Hematopoietic multipotent progenitor cell treated with erythropoietin and hydrocortisone succinate and interleukin-3 and kit ligand, for 4 days (in vitro differentiated cells): ENCODE measurements around the gene ADGRB3.

Experiments used
- DNase-seq: peaks from one replicate; pipeline ENCODE4 v3.0.0-alpha.2; 2015

Gene ADGRB3

DNA sequence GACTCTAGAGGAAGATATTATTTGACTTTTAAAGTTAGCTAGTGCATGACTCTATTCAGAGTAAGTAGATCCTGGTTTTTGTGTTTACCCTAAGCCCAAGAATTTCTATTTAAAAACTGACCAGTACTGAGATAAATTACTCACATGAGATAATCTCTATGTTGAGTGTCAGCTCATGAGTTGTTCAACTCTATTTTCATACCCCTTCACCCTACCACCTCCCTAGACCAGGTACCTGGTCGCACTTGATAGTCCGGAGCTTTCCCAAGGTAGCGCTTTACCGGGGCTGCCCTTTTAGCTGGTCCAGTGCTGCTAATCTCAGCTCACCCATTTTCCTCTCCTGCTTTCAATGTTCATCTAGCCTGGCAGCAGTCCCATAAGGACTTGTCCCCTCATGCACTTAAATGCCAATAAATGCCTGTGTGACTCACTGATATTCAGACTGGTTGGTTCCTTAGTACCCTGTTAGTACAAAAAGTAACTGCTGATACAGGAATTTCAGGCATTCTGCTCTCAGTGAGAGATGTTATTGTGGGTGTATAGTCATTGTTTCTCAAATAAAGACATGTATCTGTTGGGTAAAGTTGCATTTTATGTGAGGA is 503.9 kb downstream of the ADGRB3 start:
- DNase-seq, result no peak

DNA sequence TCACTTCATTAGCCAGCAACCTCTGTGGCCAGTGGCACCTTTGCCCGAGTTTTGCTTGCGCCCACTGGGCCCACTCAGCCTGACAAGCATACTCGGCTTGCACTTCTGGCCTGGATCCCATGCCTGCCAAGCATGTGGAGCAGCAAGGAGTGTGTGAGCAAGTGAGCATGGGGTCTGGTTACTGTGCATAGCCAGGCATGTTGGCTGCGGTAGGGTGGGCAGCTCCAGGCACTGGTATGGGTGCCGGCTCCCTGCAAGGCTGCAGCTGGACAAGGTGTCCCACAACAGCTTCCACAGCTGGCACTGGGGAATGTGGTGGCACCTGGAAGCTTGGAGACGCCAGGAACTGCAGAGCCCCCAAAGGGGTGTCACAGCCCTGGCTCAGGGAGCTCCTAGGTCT is 510.0 kb downstream of the ADGRB3 start:
- DNase-seq, result no peak

DNA sequence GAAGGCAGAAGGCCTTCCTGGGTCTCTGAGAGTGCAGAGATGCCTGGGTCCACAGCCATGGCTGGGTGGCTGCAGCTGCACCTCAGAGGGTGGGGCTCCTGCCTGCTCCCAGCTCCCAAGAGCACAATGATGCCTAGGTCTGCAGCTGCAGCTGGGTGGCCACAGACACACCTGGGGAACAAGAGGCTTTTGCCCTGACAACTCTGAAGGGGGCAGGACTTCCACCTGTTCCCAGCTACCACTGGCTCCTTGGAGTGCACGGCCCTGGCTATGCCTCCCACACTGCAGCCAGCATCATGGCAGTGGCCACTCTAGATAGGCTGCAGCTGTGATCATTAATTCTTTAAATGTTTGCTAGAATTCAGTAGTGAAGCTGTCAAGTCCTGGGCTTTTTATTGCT is 511.3 kb downstream of the ADGRB3 start:
- no peak for DNase-seq

DNA sequence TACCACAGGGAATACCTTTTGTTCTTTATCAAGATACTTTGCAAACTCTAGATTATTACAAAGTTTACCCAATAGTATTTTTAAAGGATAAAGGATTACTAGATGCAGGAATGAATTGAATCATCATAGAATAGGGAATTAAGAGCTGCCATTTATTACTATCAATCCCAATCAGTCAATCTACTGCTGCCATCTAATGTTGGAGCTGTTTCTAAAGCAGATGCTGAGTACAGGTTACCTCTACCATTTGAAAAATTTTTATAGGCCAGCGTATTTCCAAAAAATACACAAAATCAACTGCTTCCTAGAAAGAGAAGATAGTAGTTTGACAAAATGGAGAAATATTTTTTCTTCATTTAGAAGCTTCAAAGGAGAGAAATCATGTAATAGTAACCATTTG is 520.4 kb downstream of the ADGRB3 start:
- DNase-seq, result no peak

DNA sequence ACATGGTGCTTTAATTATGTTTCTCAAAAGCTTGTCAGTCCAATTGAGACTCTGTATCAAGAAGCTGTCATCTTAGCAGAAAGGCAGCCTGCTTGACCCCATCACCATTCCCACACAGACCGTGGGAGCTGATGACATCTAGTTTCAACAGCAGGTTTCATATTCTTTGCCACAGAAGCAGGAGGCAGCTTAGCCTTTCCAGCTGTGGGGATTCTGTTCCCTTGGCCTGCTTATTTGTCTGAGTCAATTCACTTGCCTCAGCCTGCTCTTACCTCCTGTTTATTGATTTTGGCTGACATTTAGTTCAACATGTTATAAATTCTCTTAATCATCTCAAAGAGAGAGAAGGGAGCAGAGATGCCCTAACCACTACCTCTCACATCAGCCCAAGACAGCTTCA is 527.7 kb downstream of the ADGRB3 start:
- DNase-seq, result no peak

DNA sequence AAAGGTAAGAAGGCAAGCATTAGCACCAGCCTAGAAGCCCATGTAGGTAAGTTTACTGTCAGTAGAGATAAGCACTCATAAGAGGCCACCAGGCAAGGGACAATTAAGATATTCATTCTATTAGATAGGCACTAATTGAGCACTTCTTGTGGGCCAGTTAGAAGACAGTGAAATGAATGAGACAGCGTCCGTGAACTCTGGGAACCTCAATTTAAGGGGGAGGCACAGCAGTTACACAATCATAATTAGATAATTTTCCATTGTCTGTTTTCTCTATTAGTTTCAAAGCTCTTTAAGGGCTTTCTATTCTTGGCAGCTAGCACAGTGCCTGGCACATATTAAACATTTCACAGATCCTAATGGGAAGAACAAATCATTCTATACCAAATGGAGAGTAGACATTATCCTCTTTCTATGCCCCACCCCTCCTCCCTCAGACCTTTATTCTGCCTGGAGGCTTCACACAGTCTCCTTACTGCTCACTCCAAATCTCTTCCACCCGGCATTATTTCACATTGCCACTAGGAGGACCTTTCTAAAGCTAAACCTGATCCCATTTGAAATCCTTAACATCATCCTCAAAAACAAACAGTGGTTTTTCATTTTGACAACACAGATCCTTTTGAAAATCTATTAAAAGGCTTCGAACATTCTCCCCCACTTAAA is 529.6 kb downstream of the ADGRB3 start:
- peak; percentile 7 for DNase-seq

DNA sequence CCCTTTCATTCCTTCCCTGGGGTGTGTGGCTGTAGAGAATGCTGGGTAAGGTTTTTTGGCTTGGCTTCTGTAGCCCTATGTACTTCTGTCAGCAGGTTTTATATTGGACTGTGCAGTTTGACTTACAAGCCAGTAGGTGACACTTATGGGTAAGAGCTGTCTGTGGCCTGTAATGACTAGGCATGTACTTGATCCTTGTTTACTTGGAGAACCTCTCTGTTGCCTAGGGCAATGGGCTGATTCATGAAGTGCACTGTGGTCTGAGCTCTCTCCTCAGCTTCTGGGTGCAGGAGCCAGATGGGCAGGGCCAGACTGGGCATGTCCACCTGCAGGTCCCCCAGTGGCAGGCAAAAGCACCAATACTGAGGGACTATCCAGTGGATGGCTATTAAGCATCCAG is 544.6 kb downstream of the ADGRB3 start:
- DNase-seq, result peak; percentile 2

DNA sequence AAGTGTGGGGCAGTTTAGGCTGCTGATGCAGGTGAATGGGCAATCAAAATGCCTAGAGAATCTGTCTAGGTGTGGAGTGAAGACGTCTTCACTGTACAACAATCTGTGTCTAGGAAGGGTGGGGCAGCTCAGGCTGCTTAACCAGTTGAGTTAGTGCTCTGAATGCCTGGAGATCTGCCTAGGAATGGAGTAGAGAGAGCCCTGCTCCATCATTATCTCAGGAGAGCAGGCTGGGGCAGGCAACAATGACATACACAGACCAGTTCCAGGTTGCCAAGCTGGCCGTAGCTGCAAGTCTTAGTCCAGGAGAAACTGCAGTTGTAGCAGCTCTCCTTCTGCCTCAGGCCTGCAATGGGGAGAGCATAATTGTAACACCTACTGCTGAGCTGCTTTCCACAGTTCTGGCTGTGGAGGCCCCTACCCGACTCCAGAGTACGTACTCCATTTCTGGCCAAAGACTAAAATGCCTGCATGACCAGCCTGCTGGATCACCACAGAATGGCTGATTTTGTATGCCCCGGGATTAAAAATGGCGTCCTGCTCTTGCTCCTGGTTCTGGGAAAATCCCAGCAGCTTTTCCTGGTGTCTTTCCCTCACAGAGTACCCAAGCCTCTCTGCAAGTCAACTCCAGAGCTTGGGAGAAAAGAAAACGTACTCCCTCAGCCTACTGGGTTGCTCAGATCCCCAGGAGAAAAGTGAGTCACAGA is 545.4 kb downstream of the ADGRB3 start:
- no peak for DNase-seq

DNA sequence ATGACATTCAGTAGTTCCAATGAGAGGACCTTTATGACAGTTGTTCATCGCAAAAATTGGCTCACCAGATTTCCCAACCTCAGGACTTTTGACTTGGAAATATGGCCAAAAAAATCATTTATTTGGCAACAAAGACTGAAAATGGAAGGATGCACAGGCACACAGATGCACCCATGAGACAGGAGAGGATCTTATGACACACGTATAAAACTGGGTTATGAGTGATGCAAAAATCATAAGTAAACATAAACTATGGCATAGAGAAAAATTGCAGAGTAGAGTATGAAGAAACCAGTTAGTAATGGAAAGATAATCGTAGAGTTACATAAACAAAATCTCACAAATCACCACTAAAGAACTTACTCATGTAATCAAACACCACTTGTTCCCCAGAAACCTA is 546.9 kb downstream of the ADGRB3 start:
- no peak for DNase-seq

DNA sequence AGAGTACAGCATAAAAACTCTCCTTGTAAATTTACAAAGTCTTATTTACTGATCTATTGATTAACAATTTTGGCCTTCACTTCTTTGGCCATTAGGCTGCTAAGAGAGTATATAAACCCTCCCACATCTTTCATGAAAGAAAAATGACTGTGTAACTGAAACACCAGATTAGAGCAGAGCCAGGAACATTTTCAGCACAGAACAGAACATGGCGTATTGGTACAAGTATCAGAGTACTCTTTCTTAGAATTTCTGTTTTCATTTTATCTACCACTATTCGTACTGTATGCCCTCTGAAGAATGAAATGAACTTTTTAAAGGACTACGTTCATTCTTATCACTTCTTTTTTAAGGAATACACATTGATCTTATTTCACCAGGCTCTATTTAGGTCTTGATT is 550.2 kb downstream of the ADGRB3 start:
- DNase-seq, result no peak

DNA sequence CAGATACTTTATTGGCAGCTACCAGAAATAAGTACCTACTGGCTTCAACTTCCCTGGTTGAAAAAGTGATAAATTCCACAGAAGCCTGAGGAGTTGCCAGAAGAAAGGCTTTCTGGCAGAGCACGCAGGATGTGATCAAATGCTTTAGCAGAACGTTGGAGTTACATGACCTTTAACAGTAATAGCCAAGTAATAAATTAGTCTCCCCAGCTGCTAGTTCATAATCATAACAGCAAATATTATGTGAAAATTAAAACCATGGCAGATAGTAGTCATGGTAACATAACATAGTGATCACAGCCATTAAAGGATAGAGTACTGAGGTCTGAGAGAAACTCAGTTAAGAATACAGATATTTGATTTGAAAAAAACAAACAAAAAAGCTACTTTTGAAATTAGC is 567.7 kb downstream of the ADGRB3 start:
- no peak for DNase-seq

DNA sequence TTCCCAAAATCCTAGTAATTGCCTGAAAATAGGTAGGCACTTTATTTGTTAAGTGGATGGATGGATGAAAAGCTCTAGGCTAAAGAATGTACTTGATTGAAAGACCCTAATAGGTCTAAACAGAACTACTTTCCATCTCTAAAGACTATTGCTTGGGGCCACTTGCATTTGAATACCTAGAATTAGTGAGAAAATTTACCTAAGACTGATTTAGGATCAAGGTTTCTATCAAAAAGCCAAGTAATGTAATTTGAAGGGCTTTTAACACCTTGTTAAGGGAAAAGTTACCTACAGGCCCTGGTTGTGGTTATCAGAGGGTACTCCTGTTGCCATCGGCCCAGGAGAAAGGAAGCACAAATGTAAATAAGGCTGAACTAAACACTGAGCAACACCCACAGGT is 581.0 kb downstream of the ADGRB3 start:
- no peak for DNase-seq

DNA sequence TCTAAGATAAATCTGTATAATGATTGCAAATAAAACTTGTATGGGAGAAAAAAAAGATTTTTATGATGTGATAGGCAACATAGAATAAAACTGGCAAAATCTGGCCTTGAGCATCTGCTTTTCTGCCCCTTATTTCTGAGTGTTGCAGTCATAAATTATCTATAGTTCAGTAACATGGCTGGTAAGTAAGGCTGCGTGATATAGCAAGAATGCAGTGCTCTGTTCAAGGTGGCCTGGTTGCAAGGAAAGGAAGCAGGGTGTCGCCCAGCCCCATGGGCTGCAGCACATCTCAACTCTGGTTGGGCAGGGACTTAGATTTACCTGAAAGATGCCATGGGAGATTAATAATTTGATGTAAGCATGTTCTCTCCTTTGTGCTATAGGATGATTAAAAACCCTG is 582.3 kb downstream of the ADGRB3 start:
- no peak for DNase-seq

DNA sequence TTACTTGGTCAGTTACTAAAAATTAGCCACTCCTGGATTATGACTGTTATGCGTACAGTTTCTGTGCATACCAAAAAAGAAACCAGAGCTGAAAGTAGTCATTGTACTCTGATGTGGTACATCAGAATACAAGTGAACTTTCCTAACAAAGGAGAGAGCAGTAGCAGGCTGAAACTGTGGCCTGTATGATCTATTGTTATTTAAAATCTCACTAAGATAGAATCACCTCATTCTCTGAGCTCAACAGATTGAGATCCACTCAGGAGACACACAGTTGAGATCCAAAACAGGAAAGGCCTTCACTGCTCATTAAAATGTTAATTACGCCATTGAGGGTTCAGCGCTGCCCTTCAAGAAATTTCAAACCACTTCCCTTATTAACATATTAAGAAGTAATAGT is 585.3 kb downstream of the ADGRB3 start:
- no peak for DNase-seq

DNA sequence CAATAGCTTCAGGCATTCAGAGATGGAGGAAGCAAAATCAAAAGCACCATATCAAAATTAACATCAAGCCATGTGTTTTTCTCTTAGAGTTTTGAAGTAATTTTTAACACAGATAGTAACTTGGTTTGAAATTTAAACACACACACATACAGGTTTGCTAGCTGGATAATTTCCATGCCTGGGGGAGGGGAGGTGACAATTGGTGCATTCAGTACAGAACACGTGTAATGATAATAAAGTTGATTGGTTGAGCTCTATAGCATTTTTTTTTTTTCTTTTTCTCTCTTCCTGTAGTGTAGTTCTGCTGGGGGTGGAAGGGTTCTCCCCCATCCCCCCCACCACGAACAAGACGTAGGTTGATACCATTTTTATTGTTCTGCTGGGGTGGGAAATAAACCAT is 596.9 kb downstream of the ADGRB3 start:
- no peak for DNase-seq

DNA sequence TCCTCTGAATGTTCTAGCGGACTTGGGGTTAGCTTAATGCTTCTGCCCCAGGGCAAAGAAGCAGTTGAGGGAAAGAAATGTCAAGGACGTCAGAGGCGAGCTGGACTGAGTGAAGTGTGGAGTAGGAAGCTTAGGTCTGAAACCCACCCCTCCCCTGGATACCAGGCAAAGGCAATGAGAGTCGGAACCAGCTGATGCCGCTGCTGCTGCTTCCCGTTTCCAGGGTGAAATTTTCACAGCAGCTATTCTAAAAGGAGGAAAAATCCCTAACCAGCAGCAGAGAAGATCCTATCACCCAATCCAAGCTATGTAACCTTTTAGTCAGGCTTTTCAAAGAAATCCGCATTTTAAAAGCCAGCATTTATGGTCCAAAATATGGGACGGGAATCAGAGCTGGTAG is 597.4 kb downstream of the ADGRB3 start:
- DNase-seq, result no peak

DNA sequence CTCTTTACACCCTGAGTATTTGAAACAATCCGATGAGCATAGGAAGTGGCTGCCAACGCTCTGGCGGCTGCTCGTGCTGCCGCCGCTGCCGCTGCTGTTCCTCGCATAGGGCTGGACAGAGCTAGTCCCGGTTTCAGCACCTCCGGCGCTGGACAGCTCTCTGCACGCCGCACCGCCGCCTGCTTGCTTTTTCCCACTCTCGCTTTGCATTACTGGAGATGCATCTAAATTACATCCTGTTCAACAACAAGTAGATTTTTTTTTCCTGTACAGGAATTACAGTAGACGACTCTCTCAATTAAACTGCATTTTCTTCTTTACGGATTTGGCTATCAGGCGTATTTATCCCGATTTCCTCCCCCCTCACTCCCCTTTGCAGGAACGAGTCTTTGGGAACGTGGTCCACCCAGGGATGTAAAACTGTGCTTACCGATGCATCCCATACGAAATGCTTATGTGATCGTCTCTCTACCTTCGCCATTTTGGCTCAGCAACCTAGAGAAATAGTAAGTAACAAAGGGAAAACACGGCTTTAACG is 597.9 kb downstream of the ADGRB3 start:
- peak; percentile 80 for DNase-seq

DNA sequence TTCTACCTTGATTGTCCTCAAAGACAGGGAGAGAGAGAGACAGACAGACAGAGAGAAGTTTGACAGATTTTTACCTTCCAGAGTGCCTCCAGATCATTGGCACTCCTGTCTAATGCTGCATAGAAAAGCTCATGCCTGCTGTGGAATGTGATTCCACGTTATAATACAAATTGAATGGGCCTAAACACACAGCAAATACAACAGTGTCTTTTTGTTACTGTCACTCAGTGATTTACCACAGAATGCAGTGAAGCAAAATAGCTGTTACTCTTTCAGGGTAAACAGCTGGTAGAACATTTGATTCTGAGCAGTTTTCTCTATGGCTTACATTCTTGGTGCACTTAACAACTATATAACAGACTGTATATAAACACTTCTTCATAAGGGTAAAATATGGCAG is 603.0 kb downstream of the ADGRB3 start:
- DNase-seq, result no peak

DNA sequence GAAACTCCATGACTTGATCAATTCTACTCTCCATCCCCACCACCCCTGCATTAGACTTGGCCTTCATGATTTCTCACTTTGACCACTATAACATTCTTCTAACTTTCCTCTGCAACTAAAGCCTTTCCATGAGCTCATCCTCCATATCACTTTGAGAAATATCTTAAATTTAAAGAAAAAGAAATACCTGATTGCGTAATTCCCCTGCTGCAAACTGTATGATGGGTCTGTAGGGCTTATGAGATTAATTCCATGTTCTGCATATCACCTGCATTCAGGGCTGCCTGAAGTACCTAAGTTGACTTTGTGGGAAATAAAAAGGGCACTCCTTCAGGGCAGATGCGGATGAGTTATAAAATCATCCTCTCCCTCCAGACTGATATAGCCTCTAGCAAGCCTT is 611.9 kb downstream of the ADGRB3 start:
- DNase-seq, result no peak

DNA sequence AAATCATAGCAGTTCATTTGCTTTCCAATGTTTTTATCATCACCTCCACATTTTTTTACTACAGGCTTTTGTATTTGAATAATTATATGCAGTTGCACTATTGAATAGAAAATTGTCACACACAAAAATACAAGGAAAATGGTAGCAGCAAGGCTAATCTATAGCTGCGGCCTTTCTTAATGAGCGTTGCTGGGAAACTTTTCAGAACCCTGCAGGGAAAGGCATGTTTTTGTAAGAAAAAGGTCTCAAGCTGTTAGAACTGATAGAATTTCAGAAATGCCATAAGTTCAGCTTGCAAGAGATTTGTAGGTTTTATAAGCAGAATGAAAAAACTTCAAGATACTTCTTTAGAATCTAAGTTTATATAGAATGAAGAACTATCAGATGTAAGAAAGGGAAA is 625.9 kb downstream of the ADGRB3 start:
- DNase-seq, result no peak

DNA sequence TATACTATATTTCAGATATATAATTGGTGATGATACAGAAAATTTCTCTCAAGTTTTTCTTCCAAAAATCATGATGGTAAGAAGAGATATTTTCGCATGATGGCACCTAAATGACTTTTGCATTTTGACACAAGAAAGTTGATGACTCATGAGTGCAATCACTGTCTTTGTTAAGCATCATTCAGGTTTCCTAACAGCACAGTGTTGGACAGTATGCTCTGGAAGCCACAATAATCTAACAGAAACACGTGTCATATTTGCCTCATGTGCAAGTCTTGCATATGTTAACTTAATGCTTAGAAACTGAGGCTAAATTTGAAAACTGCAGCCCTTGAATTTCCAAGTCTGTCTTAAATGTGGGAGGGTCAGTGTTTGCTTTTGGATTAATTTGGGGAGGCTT is 628.2 kb downstream of the ADGRB3 start:
- no peak for DNase-seq

DNA sequence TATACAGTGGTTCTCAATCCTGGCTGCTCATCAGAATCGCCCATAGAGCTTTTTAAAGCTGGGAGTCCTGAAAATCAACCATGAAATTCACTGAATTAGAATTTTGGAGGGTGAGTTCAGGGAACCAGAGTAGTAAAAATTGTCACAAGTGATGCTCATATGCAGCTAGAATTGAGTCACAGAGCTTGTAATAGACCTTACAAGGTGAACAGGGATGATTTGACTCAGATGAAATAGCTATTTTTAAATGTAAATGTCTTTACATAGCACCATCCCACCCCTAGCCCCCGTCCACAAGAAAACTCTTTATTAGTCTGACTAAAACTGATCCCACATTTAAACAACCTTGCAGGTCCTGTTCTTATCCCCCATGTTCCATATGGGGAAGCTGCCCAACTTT is 630.0 kb downstream of the ADGRB3 start:
- no peak for DNase-seq

DNA sequence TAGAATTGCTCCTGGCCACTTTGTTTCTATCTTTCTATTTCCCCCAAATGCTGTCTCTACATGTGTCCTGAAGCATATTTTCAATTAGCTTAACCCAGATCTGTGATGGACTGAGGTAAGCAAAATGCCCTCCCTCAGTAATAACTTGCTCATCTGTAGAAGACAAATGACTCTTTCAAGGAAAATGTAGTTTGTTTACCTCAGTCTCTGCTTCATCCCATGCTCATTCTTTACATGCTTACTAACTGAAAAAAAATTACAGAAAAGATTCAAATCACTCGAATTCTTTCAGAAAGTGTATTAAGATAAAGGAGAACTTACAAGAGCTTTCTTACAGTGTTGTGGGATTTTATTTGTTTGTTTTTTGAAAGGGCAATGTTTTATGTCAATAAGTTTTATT is 630.6 kb downstream of the ADGRB3 start:
- no peak for DNase-seq

DNA sequence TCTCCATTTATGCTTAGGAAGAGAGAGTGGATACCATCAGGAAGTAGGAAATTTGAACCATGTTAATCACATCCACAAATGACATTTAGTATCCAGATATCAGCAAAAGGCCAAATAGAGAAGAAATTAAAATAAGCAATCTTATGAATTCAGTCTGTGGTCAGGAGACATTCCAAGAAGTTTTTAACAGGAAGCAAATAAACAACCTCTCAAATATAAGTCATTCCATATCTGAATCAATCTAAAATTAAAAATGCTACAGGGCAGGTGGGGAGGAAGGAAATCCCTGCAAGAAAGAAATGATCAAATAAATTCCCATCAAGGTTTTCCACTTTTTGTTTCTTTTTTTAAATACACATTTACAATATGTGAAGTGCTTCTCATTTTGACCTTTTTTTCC is 641.1 kb downstream of the ADGRB3 start:
- DNase-seq, result no peak
